AG08395 (cell line): Measurements from ENCODE around the gene MMP15.
"Not testable (repeated sequence)": the region's sequence is repeated elsewhere in the genome, so short reads cannot be mapped to it uniquely, and the experiment has no call there.

Experiments
- DNase-seq: peaks from one replicate; pipeline ENCODE4 v3.0.0; 2012; ENCODE audit warnings: mixed read lengths, low spot score

MMP15 gene

GRCh38 chr16:57996406-57997175 lies 29.0 kb upstream of the MMP15 start:
- no peak for DNase-seq

GRCh38 chr16:57997176-57997527 lies 28.4 kb upstream of the MMP15 start:
- DNase-seq = no peak

DNA sequence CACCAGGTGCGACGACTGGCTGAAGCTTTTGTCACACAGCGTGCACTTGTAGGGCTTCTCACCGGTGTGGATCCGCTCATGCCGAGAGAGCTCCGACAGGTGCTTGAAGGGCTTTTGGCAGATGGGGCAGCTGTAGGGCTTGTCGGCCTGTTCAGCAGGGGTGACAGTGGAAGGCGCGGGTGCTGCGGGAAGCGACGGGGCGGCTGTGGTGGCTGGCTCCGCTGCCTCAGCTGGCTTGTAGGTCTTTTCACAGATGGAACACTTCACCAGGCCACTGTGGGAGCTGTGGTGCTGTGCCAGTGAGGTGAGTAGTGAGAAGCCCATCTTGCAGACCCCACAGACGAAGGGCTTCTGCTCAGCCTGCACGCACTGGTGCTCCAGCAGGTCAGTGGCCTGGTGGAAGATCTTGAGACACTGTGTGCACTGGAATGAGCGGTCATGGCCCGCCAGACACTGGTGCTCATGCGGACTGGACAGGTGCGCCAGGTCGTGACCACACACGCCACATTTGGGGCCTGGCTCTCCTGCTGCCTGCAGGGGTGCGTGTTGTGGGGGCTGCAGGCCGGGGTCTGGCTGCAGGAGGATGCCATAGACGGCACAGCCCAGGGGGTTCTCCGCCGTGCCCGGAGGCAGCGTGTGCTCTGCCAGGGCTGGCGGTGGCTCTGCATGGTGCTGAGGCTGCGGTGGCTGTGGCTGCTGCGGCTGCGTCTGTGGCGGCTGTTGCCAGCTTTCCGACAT lies 27.9 kb upstream of the MMP15 start:
- no peak for DNase-seq

GRCh38 chr16:57998486-57998885 lies 27.1 kb upstream of the MMP15 start:
- no peak for DNase-seq

GRCh38 chr16:57998992-57999365 lies 26.6 kb upstream of the MMP15 start:
- no peak for DNase-seq

DNA sequence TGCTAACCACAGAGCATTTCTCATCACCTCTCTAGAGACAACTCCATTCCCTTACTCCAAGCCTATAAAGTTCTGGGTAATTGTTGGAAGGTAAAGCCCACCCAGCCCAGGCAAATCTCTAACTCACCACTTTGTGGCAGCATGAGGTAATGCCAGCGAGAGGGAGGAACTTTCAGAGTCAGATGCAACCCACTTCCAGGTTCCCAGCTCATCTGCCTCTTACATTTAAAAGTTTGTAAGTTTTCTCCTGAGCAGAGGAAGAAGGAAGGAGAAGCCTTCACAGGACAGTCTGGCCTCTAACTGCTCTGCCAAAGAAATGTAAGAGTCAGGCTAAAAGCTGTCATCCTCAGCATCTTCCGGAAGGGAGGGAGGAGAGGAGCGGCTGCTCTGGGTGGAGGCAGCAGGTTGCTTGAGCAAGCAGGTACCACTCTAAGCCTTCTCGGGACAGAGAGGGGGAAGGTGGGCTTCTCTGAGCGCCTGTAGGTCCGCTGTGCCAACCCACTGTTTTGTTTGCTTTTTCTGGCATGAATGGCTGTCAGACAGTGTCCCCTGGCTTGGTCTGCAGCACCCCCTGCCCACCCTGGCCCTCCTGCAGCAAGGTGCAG lies 26.1 kb upstream of the MMP15 start:
- peak; percentile 26 for DNase-seq

GRCh38 chr16:57999971-58000705 lies 25.4 kb upstream of the MMP15 start, which contains the start of gene ZNF319:
Gene ZNF319 (minus strand): TSS chr16:58000672. CDS start chr16:57998265, 2,407 bp downstream.
- DNase-seq = peak; percentile 32

GRCh38 chr16:58000706-58001676 lies 24.6 kb upstream of the MMP15 start, which contains the start of gene USB1:
Gene USB1 (plus strand): TSS chr16:58001407. CDS start chr16:58001484, 77 bp downstream.
- DNase-seq = peak; percentile 95

DNA sequence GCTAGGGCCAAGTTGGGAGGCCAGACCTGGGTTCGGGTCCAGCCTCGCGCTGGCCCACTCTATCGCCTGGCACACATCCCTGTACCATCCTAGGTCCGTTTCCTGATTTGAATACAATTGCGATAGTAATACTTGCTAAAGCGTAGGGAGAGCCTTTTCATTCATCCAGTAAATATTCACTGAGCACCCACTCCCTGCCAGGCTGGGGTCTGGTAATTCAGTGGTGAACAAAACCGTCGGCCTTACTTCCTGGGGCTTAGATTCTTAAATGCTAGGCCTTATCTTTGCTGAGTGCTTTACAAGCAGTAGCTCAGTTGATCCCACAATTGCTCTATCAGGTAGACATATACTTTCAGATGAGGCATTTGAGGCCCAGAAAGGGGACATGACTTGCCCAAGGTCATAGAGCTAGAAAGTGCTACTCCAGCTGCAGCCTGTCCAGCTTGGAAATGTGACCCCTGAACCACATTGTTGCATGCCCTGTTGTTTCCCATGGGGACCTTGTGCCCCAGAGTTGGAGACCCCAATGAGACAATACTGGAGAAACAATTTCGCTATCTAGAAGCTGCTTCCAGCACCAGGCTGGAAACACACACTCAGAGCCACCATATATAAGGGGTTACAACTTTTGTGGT lies 23.7 kb upstream of the MMP15 start:
- no peak for DNase-seq

GRCh38 chr16:58002416-58002800 lies 23.1 kb upstream of the MMP15 start:
- no peak for DNase-seq

GRCh38 chr16:58002936-58003335 lies 22.6 kb upstream of the MMP15 start:
- no peak for DNase-seq

DNA sequence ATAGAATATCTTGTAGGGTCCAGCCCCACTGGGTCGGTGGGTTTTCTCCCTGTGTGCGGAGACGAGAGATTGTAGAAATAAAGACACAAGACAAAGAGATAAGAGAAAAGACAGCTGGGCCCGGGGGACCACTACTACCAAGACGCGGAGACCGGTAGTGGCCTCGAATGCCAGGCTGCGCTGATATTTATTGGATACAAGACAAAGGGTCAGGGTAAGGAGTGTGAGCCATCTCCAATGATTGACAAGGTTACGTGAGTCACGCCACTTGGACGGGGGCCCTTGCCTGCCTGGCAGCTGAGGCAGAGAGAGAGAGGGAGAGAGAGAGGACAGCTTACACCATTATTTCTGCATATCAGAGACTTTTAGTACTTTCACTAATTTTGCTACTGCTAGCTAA lies 20.8 kb upstream of the MMP15 start:
- not testable (repeated sequence) for DNase-seq

DNA sequence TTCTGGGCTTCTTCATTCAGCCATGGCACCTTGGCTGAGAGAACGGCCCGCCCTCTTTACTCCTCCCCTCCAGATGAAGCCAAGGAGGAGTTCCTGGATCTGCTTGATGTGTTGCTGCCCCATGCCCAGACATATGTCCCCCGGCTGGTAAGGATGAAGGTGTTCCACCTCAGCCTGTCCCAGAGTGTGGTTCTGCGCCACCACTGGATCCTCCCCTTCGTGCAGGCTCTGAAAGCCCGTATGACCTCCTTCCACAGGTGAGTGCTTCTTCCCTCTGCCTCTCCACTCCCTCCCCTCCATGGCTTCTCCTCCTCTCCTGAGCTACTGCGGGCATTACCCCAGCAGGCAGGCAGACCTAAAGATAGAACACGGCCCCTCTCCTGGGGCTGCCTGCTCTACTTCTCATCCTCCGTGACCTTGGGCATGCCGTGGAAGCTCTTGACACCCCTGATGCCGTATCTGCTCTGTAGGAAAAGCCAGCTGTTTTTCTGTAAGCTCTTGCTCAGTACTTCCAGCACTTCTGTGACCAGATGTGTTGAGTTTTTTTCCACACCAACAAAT lies 15.6 kb upstream of the MMP15 start:
- no peak for DNase-seq

DNA sequence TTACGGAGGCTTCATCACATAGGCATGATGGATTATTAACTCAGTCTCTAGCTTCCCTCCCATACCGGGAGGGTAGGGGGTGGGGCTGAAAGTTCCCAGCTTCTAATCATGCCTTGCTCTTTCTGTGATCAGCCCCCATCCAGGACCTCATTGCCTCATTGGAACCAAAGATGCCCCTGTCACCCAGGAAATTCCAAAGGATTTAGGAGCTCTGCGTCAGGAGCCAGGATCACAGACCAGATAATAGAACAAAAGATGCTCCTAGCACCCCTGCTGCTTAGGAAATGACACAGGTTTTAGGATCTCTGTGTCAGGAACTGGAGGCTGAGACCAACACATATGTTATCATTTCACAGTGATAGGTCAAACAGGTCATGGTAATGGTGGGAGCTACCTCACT lies 14.7 kb upstream of the MMP15 start:
- no peak for DNase-seq

DNA sequence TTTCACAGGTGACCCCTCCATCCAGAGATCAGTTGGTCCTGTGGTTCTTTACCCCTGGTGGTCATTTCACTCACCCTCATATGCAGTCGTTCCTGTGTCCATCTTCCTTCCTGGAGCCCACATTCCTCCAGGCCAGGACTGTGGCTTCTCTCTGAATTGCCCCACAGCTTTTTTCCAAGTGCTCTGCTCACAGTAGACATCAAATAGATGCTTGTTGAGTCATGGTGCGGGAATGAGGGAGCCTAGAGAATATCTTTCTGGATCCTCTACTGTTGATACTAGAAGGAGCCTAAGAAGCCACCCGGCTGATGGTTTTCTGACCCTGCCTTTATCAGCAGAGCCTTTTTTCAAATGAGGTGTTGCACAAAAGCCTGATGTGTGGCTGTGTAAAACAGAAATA lies 13.9 kb upstream of the MMP15 start:
- DNase-seq = peak; percentile 81

DNA sequence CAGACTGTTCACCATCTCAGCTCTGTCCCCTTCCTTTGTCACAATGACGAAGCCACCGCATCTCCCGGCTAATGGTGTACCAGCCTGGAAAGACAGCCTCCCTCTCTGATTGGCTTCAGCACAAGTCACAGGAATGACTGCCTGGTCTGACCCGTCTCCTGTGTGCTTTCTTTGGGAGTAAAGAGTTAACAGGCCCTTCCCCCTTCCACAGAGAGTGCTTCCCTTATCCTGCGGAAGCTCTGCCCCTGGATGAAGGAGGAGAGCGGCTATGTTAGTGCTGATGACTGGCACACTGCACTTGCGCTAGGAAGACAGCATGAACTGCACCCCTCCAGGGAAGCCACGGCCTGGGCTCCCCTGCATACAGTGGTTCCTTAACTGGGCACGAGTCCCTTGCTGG lies 13.1 kb upstream of the MMP15 start:
- DNase-seq = no peak

DNA sequence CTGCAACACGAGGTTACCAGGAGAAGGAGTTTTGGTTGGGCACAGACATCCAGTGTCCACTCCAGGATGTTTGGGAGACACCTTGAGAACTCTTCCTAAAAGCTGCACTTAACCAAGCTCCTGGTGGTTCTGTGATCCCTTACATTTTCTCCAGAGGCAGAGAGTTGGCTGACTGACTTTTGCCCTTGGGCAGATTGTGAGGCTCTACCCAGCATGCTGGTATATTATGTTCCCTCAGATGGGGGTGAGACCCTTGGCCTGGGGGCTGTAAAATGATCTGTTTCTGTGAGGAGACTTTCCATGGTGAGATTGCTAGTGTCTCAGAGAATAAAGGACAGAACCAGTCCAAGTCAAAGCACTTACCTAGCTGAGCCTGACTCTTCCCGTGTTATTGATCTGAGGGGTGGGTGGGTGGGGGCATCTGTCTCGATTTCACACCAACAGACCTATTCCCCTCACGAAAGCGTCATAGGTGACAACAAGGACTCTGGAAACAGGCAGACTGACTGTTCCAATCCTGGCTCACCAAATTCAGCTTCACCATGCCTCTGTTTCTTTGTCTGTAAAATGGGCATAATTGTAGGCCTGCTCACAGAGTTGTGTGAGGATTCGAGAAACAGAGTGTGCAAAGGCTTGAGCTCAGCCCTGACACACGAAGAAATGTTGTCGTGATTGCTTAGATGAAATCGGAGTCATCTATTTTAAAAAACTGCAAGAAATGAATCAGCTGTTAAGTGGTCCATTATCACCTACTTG lies 12.2 kb upstream of the MMP15 start:
- DNase-seq = no peak

GRCh38 chr16:58016840-58017446 lies 8.6 kb upstream of the MMP15 start:
- no peak for DNase-seq

GRCh38 chr16:58018803-58019202 lies 6.8 kb upstream of the MMP15 start:
- no peak for DNase-seq
